Omental fat pad (tissue), 4 donors: ENCODE measurements around the gene TRIM41. TPM values are rescaled to one million over a fixed set of nuclear protein-coding genes. Genes with fewer than 3 reads are reported as not detected.
A peak's percentile ranks its signal among the peaks of the same experiment; 100 is the strongest.
"Not testable (repeated sequence)": the region's sequence is repeated elsewhere in the genome, so short reads cannot be mapped to it uniquely, and the experiment has no call there.

Experiments
- ATAC-seq: fragments of 150-250 bp; one replicate; pipeline ENCODE4 v1.9.1; 2016; ENCODE audit warnings: mild to moderate bottlenecking, moderate library complexity; ENCODE audit not compliant: low FRiP score
- DNase-seq: peaks from one replicate; pipeline ENCODE4 v3.0.0-alpha.2; 2019; ENCODE audit warnings: low spot score
- total RNA-seq, 4 donors: library from RNA; depleted of rRNA; stranded (reverse); fragments of >200 nt; gene quantifications; one replicate each; pipeline ENCODE4 v1.1.0, GENCODE V29; 2016
- TF ChIP-seq, protein P1 (sequence below), 3 donors: fragments of 450-650 bp; IDR thresholded peaks; one replicate each; pipeline ENCODE4 v1.5.1; 2016 to 2017; ENCODE audit warnings: antibody characterized with exemption in 3 of 3, mild to moderate bottlenecking in 3 of 3, moderate library complexity in 2 of 3

The TRIM41 gene
- total RNA-seq, 4 donors from 2014 or later, result 9.8 to 16.4 (median 12.6) TPM

DNA sequence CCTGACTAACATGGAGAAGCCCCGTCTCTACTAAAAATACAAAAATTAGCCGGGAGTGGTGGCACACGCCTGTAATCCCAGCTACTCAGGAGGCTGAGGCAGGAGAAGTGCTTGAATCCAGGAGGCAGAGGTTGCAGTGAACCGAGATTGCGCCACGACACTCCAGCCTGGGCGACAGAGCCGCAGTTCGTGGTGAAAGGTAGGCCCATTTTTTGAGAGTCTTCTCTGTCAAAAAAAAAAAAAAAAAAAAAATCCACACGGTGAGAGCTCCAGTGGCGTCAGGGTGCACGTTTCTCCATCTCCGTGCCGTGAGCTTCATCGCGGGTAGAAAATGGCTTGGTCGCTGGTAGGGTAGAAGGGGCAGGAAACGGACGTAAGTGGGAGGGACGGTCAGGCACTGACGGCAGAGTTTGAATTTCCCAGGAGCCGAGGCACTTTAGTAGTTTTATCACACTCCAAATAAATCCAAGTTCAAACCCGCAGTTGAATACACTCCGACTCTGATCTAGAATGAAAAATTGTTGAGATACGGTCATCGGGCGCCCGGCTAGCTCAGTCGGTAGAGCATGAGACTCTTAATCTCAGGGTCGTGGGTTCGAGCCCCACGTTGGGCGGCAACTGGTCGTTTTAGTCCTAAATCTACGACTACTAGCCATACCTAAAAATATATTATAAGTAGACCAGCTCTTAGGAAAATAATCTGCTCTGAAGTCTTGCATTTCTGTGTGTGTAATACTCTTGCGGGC is 15.7 kb upstream of the TRIM41 start:
- ATAC-seq (peak; percentile 47), DNase-seq (no peak)

DNA sequence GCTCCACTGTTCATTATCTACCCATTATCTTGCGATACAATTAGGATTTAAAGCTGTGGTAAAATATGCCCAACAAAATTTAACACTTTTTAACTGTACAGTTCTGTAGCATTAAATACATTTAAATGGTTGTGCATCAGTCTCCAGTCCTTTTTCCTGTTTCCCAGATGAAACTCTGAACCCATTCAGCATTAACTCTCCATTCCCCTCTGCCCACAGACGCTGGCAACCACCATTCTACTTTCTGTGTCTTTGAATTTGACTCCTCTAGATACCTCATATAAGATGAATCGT is 15.2 kb upstream of the TRIM41 start:
- DNase-seq (no peak), ATAC-seq (no peak)
- TF ChIP-seq, protein P1, sequence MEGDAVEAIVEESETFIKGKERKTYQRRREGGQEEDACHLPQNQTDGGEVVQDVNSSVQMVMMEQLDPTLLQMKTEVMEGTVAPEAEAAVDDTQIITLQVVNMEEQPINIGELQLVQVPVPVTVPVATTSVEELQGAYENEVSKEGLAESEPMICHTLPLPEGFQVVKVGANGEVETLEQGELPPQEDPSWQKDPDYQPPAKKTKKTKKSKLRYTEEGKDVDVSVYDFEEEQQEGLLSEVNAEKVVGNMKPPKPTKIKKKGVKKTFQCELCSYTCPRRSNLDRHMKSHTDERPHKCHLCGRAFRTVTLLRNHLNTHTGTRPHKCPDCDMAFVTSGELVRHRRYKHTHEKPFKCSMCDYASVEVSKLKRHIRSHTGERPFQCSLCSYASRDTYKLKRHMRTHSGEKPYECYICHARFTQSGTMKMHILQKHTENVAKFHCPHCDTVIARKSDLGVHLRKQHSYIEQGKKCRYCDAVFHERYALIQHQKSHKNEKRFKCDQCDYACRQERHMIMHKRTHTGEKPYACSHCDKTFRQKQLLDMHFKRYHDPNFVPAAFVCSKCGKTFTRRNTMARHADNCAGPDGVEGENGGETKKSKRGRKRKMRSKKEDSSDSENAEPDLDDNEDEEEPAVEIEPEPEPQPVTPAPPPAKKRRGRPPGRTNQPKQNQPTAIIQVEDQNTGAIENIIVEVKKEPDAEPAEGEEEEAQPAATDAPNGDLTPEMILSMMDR (IDR thresholded peaks at IDR 0.05), result no peak

More for the DNA sequence above, 15.7 kb upstream of the TRIM41 start:
- TF ChIP-seq, protein P1 (IDR thresholded peaks at IDR 0.05), result no peak

DNA sequence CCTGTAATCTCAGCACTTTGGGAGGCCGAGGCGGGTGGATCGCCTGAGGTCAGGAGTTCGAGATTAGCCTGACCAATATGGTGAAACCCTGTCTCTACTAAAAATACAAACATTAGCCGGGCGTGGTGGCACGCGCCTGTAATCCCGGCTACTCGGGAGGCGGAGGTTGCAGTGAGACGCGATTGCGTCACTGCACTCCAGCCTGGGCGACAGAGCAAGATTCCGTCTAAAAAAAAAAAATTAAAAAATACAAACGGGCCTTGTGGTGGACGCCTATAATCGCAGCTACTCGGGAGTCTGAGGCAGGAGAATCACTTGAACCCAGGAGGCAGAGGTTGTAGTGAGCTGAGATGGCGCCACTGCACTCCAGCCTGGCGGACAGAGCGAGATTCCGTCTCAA is 14.1 kb upstream of the TRIM41 start:
- not testable (repeated sequence) for ATAC-seq, DNase-seq

DNA sequence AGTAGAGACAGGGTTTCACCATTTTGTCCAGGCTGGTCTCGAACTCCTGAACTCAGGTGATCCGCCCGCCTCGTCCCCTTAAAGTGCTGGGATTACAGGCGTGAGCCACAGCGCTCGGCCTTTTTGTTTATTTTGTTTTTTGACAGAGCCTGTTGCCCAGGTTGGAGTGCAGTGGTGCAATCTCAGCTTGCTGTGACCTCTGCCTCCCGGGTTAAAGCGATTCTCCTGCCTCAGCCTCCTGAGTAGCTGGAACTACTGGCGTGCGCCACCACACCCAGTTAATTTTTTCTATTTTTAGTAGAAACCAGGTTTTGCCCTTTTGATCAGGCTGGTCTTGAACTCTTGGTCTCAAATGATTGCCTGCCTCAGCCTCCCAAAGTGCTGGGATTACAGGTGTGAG is 12.9 kb upstream of the TRIM41 start:
- ATAC-seq, DNase-seq: not testable (repeated sequence)

DNA sequence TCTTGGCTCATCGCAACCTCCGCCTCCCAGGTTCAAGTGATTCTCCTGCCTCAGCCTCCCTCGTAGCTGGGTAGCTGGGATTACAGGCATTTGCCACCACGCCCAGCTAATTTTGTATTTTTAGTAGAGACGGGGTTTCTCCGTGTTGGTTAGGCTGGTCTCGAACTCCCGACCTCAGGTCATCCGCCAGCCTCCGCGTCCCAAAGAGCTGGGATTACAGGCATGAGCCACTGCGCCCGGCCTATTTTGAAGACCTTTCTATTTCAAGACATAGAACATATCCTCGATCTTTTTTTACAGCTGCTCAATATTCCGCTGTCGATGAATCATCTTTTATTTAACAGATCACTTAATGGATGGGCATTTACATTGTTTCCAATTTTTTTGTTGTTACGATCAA is 12.4 kb upstream of the TRIM41 start:
- DNase-seq, ATAC-seq: not testable (repeated sequence)

DNA sequence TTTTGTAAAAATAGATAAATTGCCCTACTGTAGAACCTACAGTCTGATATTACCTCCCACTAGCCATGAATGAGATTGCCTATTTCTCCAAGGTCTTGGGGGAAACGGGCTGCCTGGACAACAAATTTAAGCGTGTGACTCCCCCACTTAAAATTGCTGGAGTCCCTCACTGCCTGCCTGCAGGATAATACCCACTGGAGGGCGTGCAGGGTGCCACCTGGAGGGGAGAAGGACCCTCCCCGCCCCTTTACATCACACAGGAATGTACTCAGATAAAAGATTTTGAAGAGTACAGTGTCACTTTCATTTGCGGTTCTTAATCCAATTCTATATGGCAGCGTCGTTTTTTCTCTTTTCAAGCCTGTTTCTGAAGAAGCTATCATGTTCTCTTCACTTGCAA is 11.9 kb upstream of the TRIM41 start:
- ATAC-seq (no peak), DNase-seq (no peak)
- TF ChIP-seq, protein P1 (IDR thresholded peaks at IDR 0.05), result no peak

DNA sequence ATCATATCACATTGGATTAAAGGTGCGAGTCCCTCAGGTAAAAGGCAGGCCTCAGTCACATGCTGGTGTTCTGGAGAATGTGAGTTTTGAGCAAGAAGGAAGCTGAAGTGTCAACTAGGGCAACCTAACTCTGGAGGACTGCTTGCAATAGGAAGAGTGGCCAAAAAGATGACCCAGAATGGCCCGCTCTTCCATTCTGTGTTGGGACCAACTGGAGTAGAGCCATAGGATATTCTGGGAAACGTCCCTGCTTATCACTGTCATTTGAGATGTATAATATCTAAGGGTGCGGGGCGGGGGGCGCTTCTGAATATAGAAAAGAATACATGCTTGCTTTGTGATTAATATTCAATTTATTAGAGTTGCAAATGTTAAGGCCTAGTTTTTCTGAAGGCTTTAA is 11.0 kb upstream of the TRIM41 start:
- TF ChIP-seq, protein P1 (IDR thresholded peaks at IDR 0.05), result no peak
- ATAC-seq (no peak), DNase-seq (no peak)

DNA sequence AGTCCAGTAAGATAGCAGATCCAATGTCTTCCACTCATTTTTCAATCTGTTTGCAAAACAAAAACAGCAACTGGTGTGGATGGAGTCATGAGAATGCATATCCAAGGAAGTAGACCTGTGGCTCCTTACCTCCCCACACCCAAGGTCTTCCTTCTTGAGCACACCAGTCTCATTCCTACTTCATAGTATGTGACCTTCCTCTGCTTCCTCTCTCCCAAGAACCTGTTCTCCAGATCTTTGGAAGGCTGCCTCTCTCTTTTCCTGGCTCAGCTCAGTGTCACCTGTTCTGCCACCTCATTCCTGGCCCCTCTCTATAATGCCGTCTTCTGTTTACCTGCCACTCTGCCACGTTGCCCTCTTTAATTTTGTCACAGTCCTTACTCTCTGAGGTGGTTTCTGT is 10.1 kb upstream of the TRIM41 start:
- no peak for DNase-seq
- no peak for ATAC-seq
- TF ChIP-seq, protein P1 (IDR thresholded peaks at IDR 0.05), result no peak

DNA sequence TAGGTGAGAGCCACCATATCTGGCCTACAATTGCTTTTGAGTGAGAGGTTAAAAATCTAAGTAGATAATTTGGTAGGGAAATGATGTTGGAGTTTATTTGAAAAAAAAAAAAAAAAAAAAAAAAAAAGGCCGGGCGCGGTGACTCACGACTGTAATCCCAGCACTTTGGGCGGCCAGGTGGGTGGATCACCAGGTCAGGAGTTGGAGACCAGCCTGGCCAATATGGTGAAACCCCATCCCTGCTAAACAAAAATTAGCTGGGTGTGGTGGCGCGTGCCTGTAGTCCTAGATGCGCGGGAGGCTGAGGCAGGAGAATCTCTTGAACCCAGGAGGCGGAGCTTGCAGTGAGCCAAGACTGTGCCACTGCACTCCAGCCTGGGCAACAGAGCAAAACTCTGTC is 8.8 kb upstream of the TRIM41 start:
- ATAC-seq, DNase-seq: not testable (repeated sequence)
